NCI-H187 (cell line): ENCODE results near the gene PRAMEF15.
"Not testable (repeated sequence)": the region's sequence is repeated elsewhere in the genome, so short reads cannot be mapped to it uniquely, and the experiment has no call there.

Source experiments
- DNase-seq, 2 experiments: peaks; one replicate each; lab custom pipeline; 2025; lab: John Stamatoyannopoulos, UW

PRAMEF15 gene

DNA sequence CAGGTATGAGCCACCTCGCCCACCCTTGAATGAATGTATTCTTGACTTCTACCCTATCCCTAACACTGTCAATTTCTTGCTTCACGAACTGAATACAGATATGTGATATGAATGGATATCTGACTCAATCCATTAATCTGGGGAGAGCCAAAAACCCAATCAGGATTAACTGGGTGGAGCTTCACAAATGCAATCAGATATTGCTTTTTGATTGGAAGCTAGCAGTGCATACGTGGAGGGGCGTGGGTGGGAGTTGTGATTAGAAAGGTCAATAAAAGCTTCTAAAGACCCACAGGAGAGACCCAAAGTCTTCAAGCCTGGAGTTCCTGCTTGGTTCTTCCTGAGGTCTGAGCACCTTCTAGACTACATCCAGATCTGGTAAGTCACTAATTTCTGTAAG is at the start of gene PRAMEF15:
PRAMEF15 (plus strand) TSS at position 301 of the 400 bp plus-strand sequence. CDS start 2,827 bp downstream, outside the sequence.
- DNase-seq: not testable (repeated sequence)

DNA sequence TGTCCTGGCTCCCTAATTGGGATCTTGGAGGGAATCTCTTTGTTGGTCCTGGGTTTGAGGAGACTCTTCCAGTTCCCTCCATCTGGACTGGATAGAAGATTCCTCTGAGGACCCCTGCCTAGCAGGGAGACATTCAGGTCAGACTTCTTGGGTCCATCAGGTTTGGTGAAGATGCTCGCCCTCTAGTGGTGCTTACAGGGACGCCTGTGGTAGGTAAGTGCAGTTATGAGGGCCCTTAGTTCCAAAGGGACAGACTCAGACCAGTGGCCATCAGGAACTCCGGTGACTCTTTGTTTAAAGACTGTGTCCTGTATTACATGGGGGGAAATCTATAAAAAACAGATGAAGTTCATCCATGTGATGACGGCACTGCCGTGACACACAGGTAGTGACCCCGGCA is 38.4 kb upstream of the PRAMEF15 start:
- DNase-seq: not testable (repeated sequence)

DNA sequence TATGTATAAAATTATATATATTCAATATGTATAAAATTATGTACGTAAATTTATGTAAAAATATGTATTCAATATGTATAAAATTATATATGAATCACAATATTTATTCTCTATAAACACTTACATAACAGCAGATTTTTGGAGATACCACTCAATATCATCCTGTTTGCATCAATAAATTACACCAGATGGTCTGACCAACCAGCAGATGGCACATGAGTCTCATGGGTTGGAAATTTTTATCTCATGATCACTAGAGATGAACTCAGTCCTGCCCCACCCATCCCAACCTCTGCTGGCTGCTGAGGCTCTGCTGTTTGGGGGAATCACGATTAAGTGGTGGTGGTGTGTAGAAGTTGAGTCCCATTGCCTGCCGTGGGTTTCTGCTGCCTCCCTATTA is 35.8 kb upstream of the PRAMEF15 start:
- not testable (repeated sequence) for DNase-seq

DNA sequence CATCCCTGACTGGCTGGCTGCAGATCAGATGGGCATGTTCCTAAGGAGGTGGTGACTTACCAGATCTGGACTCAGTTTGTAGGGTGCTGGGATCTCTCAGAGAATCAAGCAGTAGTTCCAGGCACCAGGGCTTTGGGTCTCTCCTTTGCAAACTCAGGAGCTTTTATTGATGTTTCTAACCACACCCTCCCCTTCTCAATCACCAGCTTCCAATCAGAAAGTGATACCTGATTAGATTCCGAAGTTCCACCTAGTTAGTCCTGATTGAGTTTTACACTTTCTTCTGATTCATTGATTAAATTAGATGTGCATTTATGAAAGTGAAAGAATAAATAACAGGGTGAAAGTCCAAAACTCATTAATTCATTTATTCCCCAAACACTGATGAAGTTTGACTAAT is 30.3 kb upstream of the PRAMEF15 start, which contains the start of gene PRAMEF8:
PRAMEF8 (minus strand) TSS at position 101 of the 400 bp plus-strand sequence. CDS start 1,046 bp downstream, outside the sequence.
- DNase-seq: not testable (repeated sequence)

DNA sequence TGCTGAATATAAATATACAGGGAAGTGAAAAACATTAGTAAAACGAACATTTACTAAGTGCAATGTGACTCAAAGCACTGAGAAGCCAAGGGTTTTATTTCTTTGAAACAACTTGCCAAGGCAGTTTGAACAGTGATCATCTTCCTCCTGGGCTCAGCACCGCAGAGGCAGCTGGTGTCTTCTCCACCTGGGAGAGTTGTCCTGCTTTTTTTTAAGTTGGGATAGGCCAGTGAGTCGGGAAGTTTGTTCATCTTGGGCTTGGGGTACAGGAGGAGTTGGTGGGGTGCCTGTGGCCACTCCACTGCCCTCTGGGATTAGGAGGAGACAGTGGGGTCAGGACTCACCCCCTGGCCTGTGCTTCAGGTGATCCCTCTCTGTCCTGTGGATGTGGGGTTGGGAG is 26.4 kb upstream of the PRAMEF15 start:
- DNase-seq: not testable (repeated sequence)

DNA sequence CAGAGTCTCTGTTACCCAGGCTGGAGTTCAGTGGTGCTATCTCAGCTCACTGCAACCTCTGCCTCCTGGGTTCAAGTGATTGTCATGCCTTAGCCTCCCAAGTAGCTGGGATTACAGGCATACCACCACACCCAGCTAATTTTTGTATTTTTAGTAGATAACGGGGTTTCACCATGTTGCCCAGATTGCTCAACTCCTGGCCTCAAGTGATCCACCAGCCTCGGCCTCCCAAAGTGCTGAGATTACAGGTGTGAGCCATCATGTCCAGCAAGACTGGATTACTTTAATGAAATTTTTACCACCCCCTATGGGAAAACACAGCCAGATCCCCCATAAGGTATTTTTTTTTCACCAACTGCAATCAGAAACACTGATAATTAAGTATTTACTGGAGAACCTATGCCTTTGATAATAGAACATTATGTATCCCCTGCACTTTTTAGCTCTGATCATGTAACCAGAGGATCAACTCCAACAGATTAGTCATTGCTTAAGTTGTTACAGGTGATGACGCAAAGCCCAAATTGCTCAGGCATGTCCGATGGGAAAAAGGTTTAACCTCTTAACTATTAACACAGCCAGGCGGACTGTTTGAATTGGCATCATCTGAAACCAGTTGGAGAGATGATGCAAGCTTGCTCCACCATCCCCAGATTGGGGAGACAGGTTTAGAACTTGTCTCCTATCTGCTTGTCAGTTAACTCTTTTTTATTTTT is 18.0 kb upstream of the PRAMEF15 start:
- not testable (repeated sequence) for DNase-seq

DNA sequence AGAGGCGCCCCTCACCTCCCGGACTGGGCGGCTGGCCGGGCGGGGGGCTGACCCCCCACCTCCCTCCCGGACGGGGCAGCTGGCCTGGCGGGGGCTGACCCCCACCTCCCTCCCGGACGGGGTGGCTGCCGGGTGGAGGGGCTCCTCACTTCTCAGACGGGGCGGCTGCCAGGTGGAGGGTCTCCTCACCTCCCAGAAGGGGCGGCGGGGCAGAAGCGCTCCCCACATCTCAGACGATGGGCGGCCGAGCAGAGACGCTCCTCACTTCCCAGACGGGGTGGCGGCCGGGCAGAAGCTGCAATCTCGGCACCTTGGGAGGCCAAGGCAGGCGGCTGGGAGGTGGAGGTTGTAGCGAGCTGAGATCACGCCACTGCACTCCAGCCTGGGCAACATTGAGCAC is 16.7 kb upstream of the PRAMEF15 start:
- not testable (repeated sequence) for DNase-seq

DNA sequence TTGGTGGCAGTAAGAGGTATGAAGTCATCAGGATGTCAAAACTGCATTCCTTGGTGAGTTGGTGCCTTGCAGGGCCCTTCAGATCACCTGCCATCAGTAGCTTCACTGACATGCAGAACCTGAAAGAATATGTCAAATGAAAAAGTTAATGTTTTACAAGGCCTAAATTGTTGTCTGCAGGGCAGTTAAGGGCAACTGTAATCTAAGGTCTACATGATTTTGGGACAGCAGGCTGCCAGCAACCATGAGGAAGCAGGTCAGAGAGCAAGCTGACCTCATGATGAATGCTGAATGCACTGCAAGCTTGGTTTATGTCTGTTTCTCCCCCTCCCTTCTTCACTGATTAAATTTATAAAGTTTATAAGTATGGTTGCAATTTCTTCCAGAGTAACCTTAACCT is 13.2 kb upstream of the PRAMEF15 start:
- DNase-seq: not testable (repeated sequence)

DNA sequence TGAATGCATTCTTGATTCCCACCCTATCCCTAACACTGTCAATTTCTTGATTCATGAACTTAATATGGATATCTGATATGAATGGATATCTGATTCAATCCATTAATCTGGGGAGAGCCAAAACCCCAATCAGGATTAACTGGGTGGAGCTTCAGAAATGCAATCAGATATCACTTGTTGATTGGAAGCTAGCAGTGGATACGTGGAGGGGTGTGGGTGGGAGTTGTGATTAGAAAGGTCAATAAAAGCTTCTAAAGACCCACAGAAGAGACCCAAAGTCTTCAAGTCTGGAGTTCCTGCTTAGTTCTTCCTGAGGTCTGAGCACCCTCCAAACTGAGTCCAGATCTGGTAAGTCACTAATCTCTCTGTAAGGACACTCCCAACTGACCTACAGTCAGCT is 12.1 kb upstream of the PRAMEF15 start, which contains the start of gene PRAMEF33:
PRAMEF33 (plus strand) TSS at position 301 of the 400 bp plus-strand sequence. CDS start 2,416 bp downstream, outside the sequence.
- not testable (repeated sequence) for DNase-seq

DNA sequence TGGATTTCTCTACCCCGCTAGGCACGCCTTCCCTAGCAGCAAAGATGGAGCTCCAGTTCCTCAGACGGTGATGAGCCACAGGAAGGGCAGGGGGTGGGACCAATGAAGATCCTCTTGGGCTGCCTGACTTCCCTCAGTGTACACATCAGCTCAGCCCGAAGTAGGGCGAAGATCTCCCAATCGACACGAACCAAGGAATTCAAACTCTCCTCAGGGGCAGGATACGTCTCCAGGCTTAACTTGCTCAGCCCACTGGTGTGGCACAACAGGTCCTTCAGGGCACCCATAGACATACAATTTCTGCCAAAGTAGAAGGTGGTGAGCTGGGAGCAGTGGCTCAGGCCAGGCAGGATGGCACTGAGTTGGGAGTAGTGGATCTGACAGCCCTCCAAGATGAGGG is 27.1 kb downstream of the PRAMEF15 start:
- not testable (repeated sequence) for DNase-seq

DNA sequence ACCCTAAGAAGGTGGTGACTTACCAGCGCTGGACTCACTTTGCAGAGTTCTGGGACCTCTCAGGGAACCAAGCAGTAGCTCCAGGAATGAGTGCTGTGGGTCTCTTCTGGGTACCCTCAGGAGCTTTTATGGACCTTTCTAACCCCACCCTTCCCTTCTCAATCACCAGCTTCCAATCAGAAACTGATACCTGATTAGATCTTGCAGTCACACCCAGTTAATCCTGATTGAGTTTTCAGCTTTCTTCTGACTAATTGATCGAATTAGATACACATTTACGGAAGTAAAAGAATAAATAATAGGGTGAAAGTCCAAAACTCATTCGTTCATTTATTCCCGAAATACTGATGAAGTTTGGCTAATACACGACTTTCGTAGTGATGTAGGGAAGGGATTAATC is 31.7 kb downstream of the PRAMEF15 start, which contains the start of gene PRAMEF14:
PRAMEF14 (minus strand) TSS at position 101 of the 400 bp plus-strand sequence. CDS start 1,820 bp downstream, outside the sequence.
- DNase-seq: not testable (repeated sequence)

DNA sequence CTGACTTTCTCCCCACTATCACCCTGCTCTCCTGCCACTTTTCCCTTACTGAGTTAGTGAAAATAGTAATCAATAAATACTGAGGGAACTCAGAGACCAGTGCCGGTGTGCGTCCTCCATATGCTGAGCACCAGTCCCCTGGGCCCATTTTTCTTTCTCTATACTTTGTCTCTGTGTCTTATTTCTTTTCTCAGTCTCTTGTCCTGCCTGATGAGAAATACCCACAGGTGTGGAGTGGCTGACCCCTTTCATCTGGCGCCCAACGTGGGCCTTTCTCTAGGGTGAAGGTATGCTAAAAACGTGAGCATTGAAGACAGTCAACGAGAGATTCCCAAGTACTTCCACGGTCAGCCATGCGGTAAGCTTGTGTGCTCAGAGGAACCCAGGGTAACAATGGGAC is 38.1 kb downstream of the PRAMEF15 start:
- not testable (repeated sequence) for DNase-seq

DNA sequence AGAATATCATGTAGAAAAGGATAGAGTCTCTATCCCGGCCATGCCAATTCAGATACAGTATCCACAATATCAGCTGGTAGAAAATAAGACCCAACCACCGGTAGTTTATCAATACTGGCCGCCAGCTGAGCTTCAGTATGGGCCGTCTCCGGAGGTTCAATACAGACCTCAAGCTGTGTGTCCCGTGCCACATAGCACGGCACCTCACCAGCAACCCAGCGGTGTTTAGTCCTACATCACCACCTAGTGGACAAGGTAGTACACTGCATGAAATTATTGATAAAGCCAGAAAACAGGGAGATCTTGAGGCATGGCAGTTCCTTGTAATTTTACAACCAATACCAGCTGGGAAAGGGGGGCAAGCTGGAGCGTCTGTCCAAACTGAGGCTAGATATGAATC is 39.1 kb downstream of the PRAMEF15 start:
- DNase-seq: not testable (repeated sequence)

DNA sequence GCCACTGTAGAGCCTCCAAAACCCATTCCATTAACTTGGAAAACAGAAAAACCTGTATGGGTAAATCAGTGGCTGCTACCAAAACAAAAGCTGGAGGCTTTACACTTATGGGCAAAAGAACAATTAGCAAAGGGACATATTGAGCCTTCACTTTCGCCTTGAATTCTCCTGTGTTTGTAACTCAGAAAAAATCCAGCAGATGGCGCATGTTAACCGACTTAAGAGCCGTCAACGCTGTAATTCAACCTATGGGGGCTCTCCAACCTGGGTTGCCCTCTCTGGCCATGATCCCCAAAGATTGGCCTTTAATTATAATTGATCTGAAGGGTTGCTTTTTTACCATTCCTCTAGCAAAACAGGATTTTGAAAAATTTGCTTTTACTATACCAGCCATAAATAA is 41.4 kb downstream of the PRAMEF15 start:
- not testable (repeated sequence) for DNase-seq

DNA sequence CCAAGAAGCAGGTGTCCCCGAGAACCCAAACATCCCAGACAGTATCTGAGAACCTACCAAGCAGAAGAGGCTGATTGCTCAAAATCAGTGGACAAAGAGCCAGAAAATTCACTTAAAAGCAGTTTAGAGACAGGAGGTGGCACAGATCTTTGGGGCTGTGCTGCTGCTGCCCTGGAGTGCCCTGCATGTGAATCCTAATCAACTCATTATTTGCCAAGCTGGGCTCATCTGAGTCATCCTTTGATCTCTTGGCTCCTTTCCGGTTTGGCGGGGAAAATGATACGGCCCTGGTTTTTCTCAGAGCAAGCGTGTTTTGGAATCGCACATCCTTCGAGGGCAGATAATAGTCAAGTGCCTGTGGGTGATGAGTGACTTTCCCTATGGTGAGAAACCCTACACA is 47.0 kb downstream of the PRAMEF15 start:
- not testable (repeated sequence) for DNase-seq

DNA sequence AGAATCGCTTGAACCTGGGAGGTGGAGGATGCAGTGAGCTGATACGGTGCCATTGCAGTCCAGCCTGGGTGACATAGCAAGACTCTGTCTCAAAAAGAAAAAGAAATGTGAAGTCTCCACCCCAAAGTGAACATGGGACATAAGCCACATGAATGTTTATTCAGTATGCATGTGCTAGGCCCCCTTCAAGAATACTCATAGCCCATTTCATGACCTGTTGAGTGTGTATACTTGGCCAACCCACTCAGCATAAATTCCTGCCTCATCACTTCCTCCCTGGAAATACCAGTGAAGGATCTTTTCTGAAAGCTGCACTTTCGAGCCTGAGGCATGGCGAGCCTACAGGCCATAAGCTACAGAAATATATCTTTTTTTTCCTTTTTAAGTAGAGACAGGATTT is 49.5 kb downstream of the PRAMEF15 start:
- not testable (repeated sequence) for DNase-seq

DNA sequence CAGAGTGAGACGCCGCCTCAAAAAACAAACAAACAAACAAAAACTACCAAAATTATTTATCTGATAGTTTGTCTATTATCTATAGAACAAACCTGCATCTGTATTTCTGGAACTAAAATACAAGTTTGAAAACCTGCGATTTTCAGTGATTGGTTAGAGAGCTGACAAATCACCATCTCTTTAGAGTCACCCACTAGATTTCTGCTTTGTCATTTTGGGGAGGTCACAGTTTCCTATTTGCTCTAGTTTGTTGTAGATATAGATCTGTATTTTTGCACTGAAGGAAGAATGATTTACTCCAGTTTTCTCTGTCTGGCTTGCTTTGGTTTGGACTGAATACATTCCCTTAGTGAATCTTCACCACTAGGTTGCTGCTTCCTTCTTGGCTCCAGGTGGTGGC is 51.2 kb downstream of the PRAMEF15 start:
- DNase-seq: not testable (repeated sequence)

DNA sequence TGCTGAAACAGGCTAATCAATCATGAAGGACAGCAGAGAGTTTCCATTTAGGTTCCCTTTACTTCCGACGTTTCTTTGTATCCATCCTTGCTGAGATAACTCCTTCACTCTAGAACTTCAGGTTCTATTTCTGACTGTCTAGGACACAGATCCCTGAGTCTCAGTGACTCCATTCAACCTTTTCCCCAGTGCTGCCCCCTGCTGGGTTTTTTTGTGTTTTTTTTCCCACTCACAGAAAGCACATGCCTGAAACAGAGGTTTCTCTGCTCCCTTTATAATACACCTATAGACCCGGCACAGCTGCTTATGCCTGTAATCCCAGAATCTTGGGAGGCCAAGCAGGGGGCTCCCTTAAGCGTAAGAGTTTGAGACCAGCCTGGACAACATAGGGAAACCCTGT is 53.2 kb downstream of the PRAMEF15 start:
- not testable (repeated sequence) for DNase-seq
